ENCODE results near the gene ADARB2.

GRCh38 chr10:1612908-1613307, 124.4 kb downstream of the ADARB2 start:
- TF ChIP-seq CTCF (conservative IDR thresholded peaks at IDR 0.05 in 1 of 2, IDR thresholded peaks at IDR 0.05 in 1 of 2; ENCODE audit: low read depth in 1 of 2, low read length in 2 of 2) (no peak), EZH2 (IDR thresholded peaks at IDR 0.05; ENCODE audit: low read length, missing control alignments) (no peak)
